IMR-90 (cell line): ENCODE results near the gene PRUNE2. TPM values are rescaled to one million over a fixed set of nuclear protein-coding genes. Genes with fewer than 3 reads are reported as not detected.

Experiments used
- ATAC-seq: fragments of 200-7000 bp; cut with Tn5 transposase; 2 replicates; pipeline ENCODE4 v1.9.1; 2020; ENCODE audit warnings: low read depth, mild to moderate bottlenecking, moderate library complexity
- BruUV-seq: library from RNA; stranded (reverse); fragments of 400-500 nt; replicated peaks from 2 replicates; lab custom pipeline; 2021; lab: Mats Ljungman, UMichigan
- CTCF ChIA-PET: fragments of 300-600 bp; formaldehyde crosslinking; extraction: SDS; loops from one replicate; lab custom pipeline; 2021; ENCODE audit warnings: antibody characterized with exemption; lab: Yijun Ruan, JAX
- POLR2A ChIA-PET: fragments of 300-600 bp; sonication (Branson Sonifier 250); formaldehyde crosslinking; loops from one replicate; lab custom pipeline; 2022; ENCODE audit warnings: antibody characterized with exemption; ENCODE audit not compliant: unreplicated experiment; lab: Charles Lee
- DNase-seq: peaks from one replicate; pipeline ENCODE4 v3.0.0; 2013
- H2AFZ ChIP-seq: replicated peaks from 2 replicates; pipeline ENCODE3; 2013; ENCODE audit warnings: low read length, mild to moderate bottlenecking; ENCODE audit not compliant: poor library complexity
- H2AK5ac ChIP-seq: 2 replicates; pipeline ENCODE4 v1.6.1; 2013; ENCODE audit warnings: low read depth, low read length, inconsistent platforms
- H2AK9ac ChIP-seq: replicated peaks from 2 replicates; pipeline ENCODE3; 2013; ENCODE audit warnings: mild to moderate bottlenecking, low read depth, low read length, moderate library complexity; ENCODE audit not compliant: poor library complexity
- H2BK120ac ChIP-seq: 2 replicates; pipeline ENCODE4 v1.6.1; 2013; ENCODE audit warnings: low read depth, low read length, inconsistent platforms
- H2BK15ac ChIP-seq: 3 replicates; pipeline ENCODE4 v1.6.1; 2013; ENCODE audit warnings: low read depth, low read length, inconsistent platforms
- H2BK20ac ChIP-seq: 2 replicates; pipeline ENCODE4 v1.6.1; 2013; ENCODE audit warnings: low read depth, mild to moderate bottlenecking, inconsistent platforms, low read length, moderate library complexity
- H2BK5ac ChIP-seq: 2 replicates; pipeline ENCODE4 v1.6.1; 2013; ENCODE audit warnings: mild to moderate bottlenecking, low read depth, low read length, inconsistent platforms; ENCODE audit not compliant: poor library complexity, severe bottlenecking
- H3K14ac ChIP-seq: replicated peaks from 2 replicates; pipeline ENCODE4 v1.6.1; 2013; ENCODE audit warnings: low read depth, low read length, inconsistent platforms
- H3K18ac ChIP-seq: 2 replicates; pipeline ENCODE4 v1.6.1; 2013; ENCODE audit warnings: low read depth, low read length, control low read depth
- H3K23ac ChIP-seq: 2 replicates; pipeline ENCODE4 v1.6.1; 2013; ENCODE audit warnings: low read depth, low read length, inconsistent platforms
- H3K27ac ChIP-seq: 2 replicates; pipeline ENCODE4 v1.5.1; 2013; ENCODE audit warnings: mild to moderate bottlenecking, control low read depth, low read length; ENCODE audit not compliant: insufficient read depth
- H3K27me3 ChIP-seq: 2 replicates; pipeline ENCODE4 v1.6.1; 2013; ENCODE audit warnings: low read length; ENCODE audit not compliant: control insufficient read depth, insufficient read depth
- H3K36me3 ChIP-seq: 2 replicates; pipeline ENCODE4 v1.6.1; 2013; ENCODE audit warnings: low read length, mixed read lengths; ENCODE audit not compliant: control insufficient read depth, insufficient read depth
- H3K4ac ChIP-seq: 2 replicates; pipeline ENCODE4 v1.6.1; 2013; ENCODE audit warnings: low read depth, low read length, inconsistent platforms
- H3K4me1 ChIP-seq: 2 replicates; pipeline ENCODE4 v1.6.1; 2013; ENCODE audit warnings: low read length, mixed read lengths; ENCODE audit not compliant: control insufficient read depth, insufficient read depth
- H3K4me2 ChIP-seq: 2 replicates; pipeline ENCODE4 v1.6.1; 2013; ENCODE audit warnings: low read depth, mild to moderate bottlenecking, control low read depth, low read length, moderate library complexity
- H3K4me3 ChIP-seq: 2 replicates; pipeline ENCODE4 v1.5.1; 2013; ENCODE audit warnings: low read depth, mild to moderate bottlenecking, control low read depth, low read length, moderate library complexity; ENCODE audit not compliant: insufficient read depth
- H3K56ac ChIP-seq: 2 replicates; pipeline ENCODE4 v1.6.1; 2013; ENCODE audit warnings: low read length, inconsistent platforms; ENCODE audit not compliant: insufficient read depth; ENCODE audit errors: extremely low read depth
- H3K79me1 ChIP-seq, 2 experiments: 2 replicates each; pipeline ENCODE4 v1.6.1; 2013; ENCODE audit warnings: low read length in 2 of 2, inconsistent platforms in 1 of 2, low read depth in 1 of 2
- H3K9ac ChIP-seq: 2 replicates; pipeline ENCODE4 v1.6.1; 2013; ENCODE audit warnings: low read depth, low read length, control low read depth
- H3K9me1 ChIP-seq: 2 replicates; pipeline ENCODE4 v1.6.1; 2013; ENCODE audit warnings: low read length, inconsistent platforms; ENCODE audit not compliant: insufficient read depth
- H3K9me3 ChIP-seq: 2 replicates; pipeline ENCODE4 v1.6.1; 2013; ENCODE audit warnings: low read length; ENCODE audit not compliant: control insufficient read depth, insufficient read depth
- H4K20me1 ChIP-seq: 2 replicates; pipeline ENCODE4 v1.6.1; 2013; ENCODE audit warnings: low read length, inconsistent platforms; ENCODE audit not compliant: insufficient read depth
- H4K5ac ChIP-seq: 2 replicates; pipeline ENCODE4 v1.6.1; 2013; ENCODE audit warnings: mild to moderate bottlenecking, low read depth, low read length, control low read depth
- H4K8ac ChIP-seq, 2 experiments: 2 replicates each; pipeline ENCODE4 v1.6.1; 2013; ENCODE audit warnings: low read depth in 2 of 2, low read length in 2 of 2, control low read depth in 1 of 2, inconsistent platforms in 1 of 2
- H4K91ac ChIP-seq: 2 replicates; pipeline ENCODE4 v1.6.1; 2013; ENCODE audit warnings: low read depth, low read length, inconsistent platforms; ENCODE audit not compliant: insufficient read depth
- BHLHE40 ChIP-seq: fragments of 150-350 bp; IDR thresholded peaks from 2 replicates; pipeline ENCODE4 v1.6.1; 2016; ENCODE audit warnings: mild to moderate bottlenecking, low read depth, low read length
- CEBPB ChIP-seq: IDR thresholded peaks from 2 replicates; pipeline ENCODE4 v1.6.1; 2012; ENCODE audit warnings: low read depth, low read length, improper control_type of control experiment
- CHD1 ChIP-seq: IDR thresholded peaks from 2 replicates; pipeline ENCODE4 v1.6.1; 2012; ENCODE audit warnings: low read depth, low read length, improper control_type of control experiment
- FOS ChIP-seq: fragments of 150-350 bp; IDR thresholded peaks from 2 replicates; pipeline ENCODE4 v1.6.1; 2016; ENCODE audit warnings: low read depth, low read length
- MAFK ChIP-seq: IDR thresholded peaks from 2 replicates; pipeline ENCODE4 v1.6.1; 2012; ENCODE audit warnings: low read depth, low read length, improper control_type of control experiment
- MAZ ChIP-seq: IDR thresholded peaks from 2 replicates; pipeline ENCODE4 v1.6.1; 2012; ENCODE audit warnings: low read depth, mild to moderate bottlenecking, low read length, improper control_type of control experiment, moderate library complexity, borderline replicate concordance
- MXI1 ChIP-seq: IDR thresholded peaks from 2 replicates; pipeline ENCODE4 v1.6.1; 2012; ENCODE audit warnings: low read depth, mild to moderate bottlenecking, low read length, moderate library complexity, borderline replicate concordance
- NFE2L2 ChIP-seq: fragments of 150-350 bp; IDR thresholded peaks from 2 replicates; pipeline ENCODE4 v1.6.1; 2016; ENCODE audit warnings: low read depth, mild to moderate bottlenecking, low read length
- POLR2A ChIP-seq: IDR thresholded peaks from 2 replicates; pipeline ENCODE4 v1.6.1; 2012; ENCODE audit warnings: mild to moderate bottlenecking, low read depth, low read length
- RAD21 ChIP-seq: IDR thresholded peaks from 2 replicates; pipeline ENCODE4 v1.6.1; 2012; ENCODE audit warnings: low read length, improper control_type of control experiment
- RCOR1 ChIP-seq: IDR thresholded peaks from 2 replicates; pipeline ENCODE4 v1.6.1; 2012; ENCODE audit warnings: mild to moderate bottlenecking, low read length, improper control_type of control experiment; ENCODE audit not compliant: insufficient replicate concordance
- RFX5 ChIP-seq: IDR thresholded peaks from 2 replicates; pipeline ENCODE4 v1.8.0; 2012; ENCODE audit warnings: low read depth, mild to moderate bottlenecking, low read length, moderate library complexity
- SMC3 ChIP-seq: fragments of 150-350 bp; IDR thresholded peaks from 2 replicates; pipeline ENCODE4 v1.6.1; 2016; ENCODE audit warnings: low read depth, mild to moderate bottlenecking, antibody characterized with exemption, low read length, moderate library complexity
- WGBS, 2 experiments: methylation state at CpG; one replicate each; pipeline versions ENCODE4 v1.1.5 to v1.1.7; 2013; ENCODE audit warnings: missing lambda C conversion rate in 2 of 2; ENCODE audit not compliant: insufficient read length in 1 of 2; ENCODE audit errors: extremely low coverage in 2 of 2; 5-methylcytosine and 5-hydroxymethylcytosine counted together
- dilution Hi-C: fragments of 300-500 bp; cut with HindIII; formaldehyde crosslinking; loops from one replicate; pipeline ENCODE4 v1.14.3; 2018; ENCODE audit warnings: low sequenced_read_pairs; ENCODE audit not compliant: unreplicated experiment
- in situ Hi-C: fragments of 300-500 bp; cut with MboI; formaldehyde crosslinking; loops from 3 replicates; pipeline ENCODE4 v1.14.3; 2019; ENCODE audit warnings: low sequenced_read_pairs, inconsistent platforms, mixed read lengths
- intact Hi-C: fragments of 100-400 bp; cut with micrococcal nuclease; formaldehyde crosslinking; loops from 2 replicates; pipeline ENCODE4 v1.10.0; 2022
- polyA plus RNA-seq, 3 experiments: library from polyadenylated mRNA; depleted of rRNA; stranded (reverse); fragments of >200 nt; gene quantifications; 2 replicates each; pipeline ENCODE4 v1.2.3, GENCODE V29; 2012; ENCODE audit warnings: low replicate concordance in 1 of 3
- total RNA-seq: library from RNA; depleted of rRNA; stranded (reverse); fragments of >200 nt; gene quantifications from 2 replicates; pipeline ENCODE4 v1.2.3, GENCODE V29; 2012
- TF ChIP-seq, protein P1 (sequence below): fragments of 150-350 bp; IDR thresholded peaks from 2 replicates; pipeline ENCODE4 v1.6.1; 2017; ENCODE audit warnings: mild to moderate bottlenecking, antibody characterized with exemption, low read length, low read depth
- TF ChIP-seq, protein P2 (sequence below): conservative IDR thresholded peaks from 2 replicates; pipeline ENCODE4 v1.5.1; 2012; ENCODE audit warnings: mild to moderate bottlenecking, low read depth, low read length, improper control_type of control experiment
- TF ChIP-seq, protein P3 (sequence below): fragments of 150-350 bp; IDR thresholded peaks from 2 replicates; pipeline ENCODE4 v1.6.1; 2016; ENCODE audit warnings: low read depth, mild to moderate bottlenecking, low read length, moderate library complexity, borderline replicate concordance

The PRUNE2 gene
- total and polyA plus RNA-seq, 2 of the 4 experiments (the other 2 are of a cell fraction) = 0.70 to 1.6 TPM

DNA sequence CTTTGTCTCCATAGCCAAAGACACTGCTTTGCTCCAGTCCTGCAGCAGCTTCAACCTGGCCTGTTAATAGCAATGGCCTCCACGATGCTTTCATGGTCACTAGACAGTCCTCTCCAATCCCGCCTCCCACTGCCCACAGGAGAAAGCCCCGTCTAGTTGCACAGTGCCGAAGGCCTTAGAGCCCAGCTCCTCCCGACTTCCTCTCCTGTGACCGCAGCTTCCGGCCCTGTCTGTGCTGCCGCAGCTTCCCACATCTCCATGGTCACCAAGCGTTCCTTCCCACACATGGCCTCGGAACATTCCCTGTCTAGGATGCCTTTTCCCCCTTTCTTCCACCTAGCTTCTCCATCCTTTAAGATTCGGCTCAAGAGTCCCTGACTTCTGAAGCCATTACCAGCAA is 118.2 kb downstream of the PRUNE2 start:
- Histone ChIP-seq H4K5ac (no peak overlapping the region), H2BK15ac (no peak overlapping the region), H2BK5ac (no peak overlapping the region), H3K4me2 (no peak overlapping the region), H3K56ac (no peak overlapping the region), H2BK120ac (no peak overlapping the region), H3K9ac (no peak overlapping the region), H3K79me1 (no peaks in the 10 kb centered on the region), H4K91ac (no peak overlapping the region), H2AK9ac (no peak overlapping the region), H3K27me3 (no peaks in the 10 kb centered on the region), H3K4me1 (no peaks in the 10 kb centered on the region), H3K9me3 (no peaks in the 10 kb centered on the region), H3K4me3 (no peak overlapping the region), H3K4ac (no peak overlapping the region), H4K8ac (no peak overlapping the region), H3K36me3 (no peaks in the 10 kb centered on the region), H3K9me1 (no peaks in the 10 kb centered on the region), H2AFZ (no peak overlapping the region), H4K20me1 (no peaks in the 10 kb centered on the region), H2BK20ac (no peak overlapping the region), H3K23ac (no peak overlapping the region), H3K18ac (no peak overlapping the region), H3K27ac (no peak overlapping the region), H3K14ac (no peak overlapping the region), H2AK5ac (no peak overlapping the region)
- DNase-seq (no peak), ATAC-seq (no peak)
- intact Hi-C loops (loop anchor here (10.0 kb wide), 1 partner anchor 63 kb away; no protein-coding TSS in a partner anchor), dilution Hi-C loops (no loop called here), in situ Hi-C loops (no loop called here)
- no TSS peak for BruUV-seq
- TF ChIP-seq FOS (no peak), SMC3 (no peak), MAZ (no peak), RAD21 (no peak), BHLHE40 (no peak), POLR2A (no peak), RCOR1 (no peak), MXI1 (no peak), NFE2L2 (no peak), MAFK (no peak), CHD1 (no peak), CEBPB (no peak), RFX5 (no peak)
- TF ChIP-seq, protein P1, sequence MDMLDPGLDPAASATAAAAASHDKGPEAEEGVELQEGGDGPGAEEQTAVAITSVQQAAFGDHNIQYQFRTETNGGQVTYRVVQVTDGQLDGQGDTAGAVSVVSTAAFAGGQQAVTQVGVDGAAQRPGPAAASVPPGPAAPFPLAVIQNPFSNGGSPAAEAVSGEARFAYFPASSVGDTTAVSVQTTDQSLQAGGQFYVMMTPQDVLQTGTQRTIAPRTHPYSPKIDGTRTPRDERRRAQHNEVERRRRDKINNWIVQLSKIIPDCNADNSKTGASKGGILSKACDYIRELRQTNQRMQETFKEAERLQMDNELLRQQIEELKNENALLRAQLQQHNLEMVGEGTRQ = no peak
- TF ChIP-seq, protein P2, sequence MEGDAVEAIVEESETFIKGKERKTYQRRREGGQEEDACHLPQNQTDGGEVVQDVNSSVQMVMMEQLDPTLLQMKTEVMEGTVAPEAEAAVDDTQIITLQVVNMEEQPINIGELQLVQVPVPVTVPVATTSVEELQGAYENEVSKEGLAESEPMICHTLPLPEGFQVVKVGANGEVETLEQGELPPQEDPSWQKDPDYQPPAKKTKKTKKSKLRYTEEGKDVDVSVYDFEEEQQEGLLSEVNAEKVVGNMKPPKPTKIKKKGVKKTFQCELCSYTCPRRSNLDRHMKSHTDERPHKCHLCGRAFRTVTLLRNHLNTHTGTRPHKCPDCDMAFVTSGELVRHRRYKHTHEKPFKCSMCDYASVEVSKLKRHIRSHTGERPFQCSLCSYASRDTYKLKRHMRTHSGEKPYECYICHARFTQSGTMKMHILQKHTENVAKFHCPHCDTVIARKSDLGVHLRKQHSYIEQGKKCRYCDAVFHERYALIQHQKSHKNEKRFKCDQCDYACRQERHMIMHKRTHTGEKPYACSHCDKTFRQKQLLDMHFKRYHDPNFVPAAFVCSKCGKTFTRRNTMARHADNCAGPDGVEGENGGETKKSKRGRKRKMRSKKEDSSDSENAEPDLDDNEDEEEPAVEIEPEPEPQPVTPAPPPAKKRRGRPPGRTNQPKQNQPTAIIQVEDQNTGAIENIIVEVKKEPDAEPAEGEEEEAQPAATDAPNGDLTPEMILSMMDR = no peak
- TF ChIP-seq, protein P3, sequence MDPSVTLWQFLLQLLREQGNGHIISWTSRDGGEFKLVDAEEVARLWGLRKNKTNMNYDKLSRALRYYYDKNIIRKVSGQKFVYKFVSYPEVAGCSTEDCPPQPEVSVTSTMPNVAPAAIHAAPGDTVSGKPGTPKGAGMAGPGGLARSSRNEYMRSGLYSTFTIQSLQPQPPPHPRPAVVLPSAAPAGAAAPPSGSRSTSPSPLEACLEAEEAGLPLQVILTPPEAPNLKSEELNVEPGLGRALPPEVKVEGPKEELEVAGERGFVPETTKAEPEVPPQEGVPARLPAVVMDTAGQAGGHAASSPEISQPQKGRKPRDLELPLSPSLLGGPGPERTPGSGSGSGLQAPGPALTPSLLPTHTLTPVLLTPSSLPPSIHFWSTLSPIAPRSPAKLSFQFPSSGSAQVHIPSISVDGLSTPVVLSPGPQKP = no peak
- POLR2A ChIA-PET = no interaction called here
- WGBS, 2 experiments = 83% methylated on average over 7 of the region's 11 CpGs; no CpG with 5 or more reads in 1 of the 2 experiments
- CTCF ChIA-PET = no interaction called here
